ENCODE measurements around the gene EXOSC2. TPM values are rescaled to one million over a fixed set of nuclear protein-coding genes. Genes with fewer than 3 reads are reported as not detected.

Gene EXOSC2
- total and polyA plus RNA-seq, 2 experiments from 2014 or later = 31.0 to 47.4 TPM

DNA sequence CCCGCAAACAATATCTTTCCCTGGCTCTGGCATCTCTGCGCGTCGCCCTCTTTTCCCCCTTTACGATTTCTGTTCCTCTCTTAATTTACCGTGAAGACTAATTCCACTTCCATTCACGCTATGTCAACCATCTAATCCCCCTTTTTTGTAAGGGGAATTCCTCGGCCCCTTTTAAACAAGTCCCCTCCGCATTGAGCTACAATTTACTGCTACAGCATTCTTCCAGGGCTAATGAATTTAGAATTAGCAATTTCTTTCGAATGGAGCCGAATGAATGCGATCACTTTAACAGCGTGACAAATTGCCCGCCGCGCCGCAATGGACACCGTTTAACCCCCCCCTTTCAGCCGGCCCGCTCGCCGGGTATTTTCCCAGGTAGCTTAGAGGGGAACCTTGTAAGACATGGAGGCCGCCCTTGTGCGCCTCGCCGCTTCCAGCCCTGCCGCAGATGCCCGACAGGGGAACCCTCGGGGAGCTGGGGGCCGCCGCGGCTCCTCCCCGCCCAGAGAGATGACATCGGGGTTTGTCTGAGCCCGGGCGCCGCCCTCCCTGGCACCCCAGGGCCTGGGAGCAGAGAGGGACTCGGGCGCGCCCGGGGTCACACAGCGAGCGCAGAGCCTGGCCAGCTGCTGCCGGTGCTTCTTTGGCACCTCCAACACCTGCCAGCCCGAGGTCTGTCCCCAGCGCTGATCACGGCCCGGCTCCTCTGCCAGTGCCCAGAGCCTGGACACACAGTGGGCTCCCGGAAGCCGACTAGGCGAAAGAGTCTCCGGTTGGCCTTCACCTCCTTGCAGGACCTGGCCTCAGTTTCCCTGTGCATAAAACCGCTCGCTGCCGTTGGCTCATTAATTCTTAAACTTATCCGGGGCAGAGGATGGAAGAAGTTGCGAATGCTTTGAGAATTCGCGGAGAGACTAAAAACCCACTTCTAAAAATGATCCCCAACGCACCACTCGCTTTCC lies 27.9 kb upstream of the EXOSC2 start:
- DNase-seq (ENCODE audit: low read depth in 1 of 2, low spot score in 1 of 2) = no peak
- no peaks in the 10 kb centered on the region for H3K36me3 ChIP-seq
- no peak overlapping the region for H3K27ac ChIP-seq
- peaks cover 4% of the 10 kb centered on the region for H3K4me1 ChIP-seq (ENCODE audit: low read depth)
- H3K9me3 ChIP-seq (ENCODE audit: low read depth) = no peaks in the 10 kb centered on the region
- H3K27me3 ChIP-seq = peaks cover 97% of the 10 kb centered on the region
- TF ChIP-seq, protein P1, sequence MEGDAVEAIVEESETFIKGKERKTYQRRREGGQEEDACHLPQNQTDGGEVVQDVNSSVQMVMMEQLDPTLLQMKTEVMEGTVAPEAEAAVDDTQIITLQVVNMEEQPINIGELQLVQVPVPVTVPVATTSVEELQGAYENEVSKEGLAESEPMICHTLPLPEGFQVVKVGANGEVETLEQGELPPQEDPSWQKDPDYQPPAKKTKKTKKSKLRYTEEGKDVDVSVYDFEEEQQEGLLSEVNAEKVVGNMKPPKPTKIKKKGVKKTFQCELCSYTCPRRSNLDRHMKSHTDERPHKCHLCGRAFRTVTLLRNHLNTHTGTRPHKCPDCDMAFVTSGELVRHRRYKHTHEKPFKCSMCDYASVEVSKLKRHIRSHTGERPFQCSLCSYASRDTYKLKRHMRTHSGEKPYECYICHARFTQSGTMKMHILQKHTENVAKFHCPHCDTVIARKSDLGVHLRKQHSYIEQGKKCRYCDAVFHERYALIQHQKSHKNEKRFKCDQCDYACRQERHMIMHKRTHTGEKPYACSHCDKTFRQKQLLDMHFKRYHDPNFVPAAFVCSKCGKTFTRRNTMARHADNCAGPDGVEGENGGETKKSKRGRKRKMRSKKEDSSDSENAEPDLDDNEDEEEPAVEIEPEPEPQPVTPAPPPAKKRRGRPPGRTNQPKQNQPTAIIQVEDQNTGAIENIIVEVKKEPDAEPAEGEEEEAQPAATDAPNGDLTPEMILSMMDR (IDR thresholded peaks at IDR 0.05; ENCODE audit: low read depth, low read length) = no peak
- no peak overlapping the region for H3K4me3 ChIP-seq

- H3K4me3 ChIP-seq = no peak overlapping the region
- DNase-seq (ENCODE audit: low read depth in 1 of 2, low spot score in 1 of 2) = no peak
- no peak overlapping the region for H3K27ac ChIP-seq
- no peaks in the 10 kb centered on the region for H3K9me3 ChIP-seq (ENCODE audit: low read depth)
- no peaks in the 10 kb centered on the region for H3K36me3 ChIP-seq
- H3K4me1 ChIP-seq (ENCODE audit: low read depth) = peaks cover 4% of the 10 kb centered on the region
- H3K27me3 ChIP-seq = peaks cover 97% of the 10 kb centered on the region
- TF ChIP-seq, protein P1 (IDR thresholded peaks at IDR 0.05; ENCODE audit: low read depth, low read length) = no peak
Observed at GRCh38 chr9:130666393-130667119, 27.0 kb upstream of the EXOSC2 start.

GRCh38 chr9:130667120-130667435 lies 26.5 kb upstream of the EXOSC2 start:
- no peak for DNase-seq (ENCODE audit: low read depth in 1 of 2, low spot score in 1 of 2)
- TF ChIP-seq, protein P1 (IDR thresholded peaks at IDR 0.05; ENCODE audit: low read depth, low read length) = no peak
- H3K4me1 ChIP-seq (ENCODE audit: low read depth) = peaks cover 4% of the 10 kb centered on the region
- H3K27ac ChIP-seq = no peak overlapping the region
- no peaks in the 10 kb centered on the region for H3K36me3 ChIP-seq
- no peak overlapping the region for H3K4me3 ChIP-seq
- H3K9me3 ChIP-seq (ENCODE audit: low read depth) = no peaks in the 10 kb centered on the region
- H3K27me3 ChIP-seq = peaks cover 97% of the 10 kb centered on the region

- H3K9me3 ChIP-seq (ENCODE audit: low read depth) = no peaks in the 10 kb centered on the region
Observed at GRCh38 chr9:130668196-130668595, 25.4 kb upstream of the EXOSC2 start.

GRCh38 chr9:130668659-130669058 lies 24.9 kb upstream of the EXOSC2 start:
- DNase-seq (ENCODE audit: low read depth in 1 of 2, low spot score in 1 of 2) = no peak
- H3K9me3 ChIP-seq (ENCODE audit: low read depth) = no peaks in the 10 kb centered on the region
- H3K27me3 ChIP-seq = peaks cover 86% of the 10 kb centered on the region
- no peaks in the 10 kb centered on the region for H3K36me3 ChIP-seq
- peaks cover 4% of the 10 kb centered on the region for H3K4me1 ChIP-seq (ENCODE audit: low read depth)
- H3K4me3 ChIP-seq = no peak overlapping the region
- no peak overlapping the region for H3K27ac ChIP-seq
- TF ChIP-seq, protein P1 (IDR thresholded peaks at IDR 0.05; ENCODE audit: low read depth, low read length) = no peak

More at GRCh38 chr9:130668196-130668595, 25.4 kb upstream of the EXOSC2 start:
- TF ChIP-seq, protein P1 (IDR thresholded peaks at IDR 0.05; ENCODE audit: low read depth, low read length) = no peak
- H3K27me3 ChIP-seq = peaks cover 90% of the 10 kb centered on the region
- H3K27ac ChIP-seq = no peak overlapping the region
- no peak for DNase-seq (ENCODE audit: low read depth in 1 of 2, low spot score in 1 of 2)
- H3K36me3 ChIP-seq = no peaks in the 10 kb centered on the region
- H3K4me1 ChIP-seq (ENCODE audit: low read depth) = peaks cover 4% of the 10 kb centered on the region
- H3K4me3 ChIP-seq = no peak overlapping the region

Data from cardiac muscle cell (in vitro differentiated cells and primary cell).